DMS153 (cell line): Measurements from ENCODE around the gene MACROD2.
"Not testable (repeated sequence)": the region's sequence is repeated elsewhere in the genome, so short reads cannot be mapped to it uniquely, and the experiment has no call there.

Source experiments
- DNase-seq: peaks from one replicate; lab custom pipeline; 2025; lab: John Stamatoyannopoulos, UW

Gene MACROD2

DNA sequence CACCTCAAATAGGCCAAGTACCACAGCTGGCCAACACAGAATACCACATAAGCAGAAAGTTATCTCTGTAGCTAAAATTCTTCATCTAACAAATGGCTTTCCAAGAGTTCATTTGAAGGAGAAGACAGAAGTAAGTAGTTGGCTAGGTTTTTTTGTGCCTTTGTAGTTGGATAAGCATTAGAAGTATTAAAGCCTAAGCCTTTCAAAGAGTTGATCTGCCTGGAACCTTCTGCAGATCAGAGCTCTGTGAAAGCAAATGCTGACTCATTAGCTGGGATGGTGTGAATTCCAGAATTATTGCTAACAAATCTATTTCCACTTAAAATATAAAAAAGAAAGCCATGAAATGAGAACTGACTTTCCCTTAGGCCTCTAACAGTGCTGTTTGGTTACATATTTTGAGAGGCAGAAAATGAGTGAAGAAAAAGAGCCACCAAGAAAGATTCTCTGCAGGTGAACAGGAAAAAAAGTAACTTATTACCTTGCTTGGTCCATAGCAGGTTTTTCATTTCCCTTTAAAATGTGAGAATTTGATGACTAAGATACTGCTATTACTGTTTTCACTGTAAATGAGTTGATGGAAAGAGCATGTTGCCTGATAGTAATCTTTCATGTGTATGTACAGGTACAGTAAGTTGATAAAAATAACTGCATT, 1105.3 kb downstream of the MACROD2 start:
- no peak for DNase-seq

DNA sequence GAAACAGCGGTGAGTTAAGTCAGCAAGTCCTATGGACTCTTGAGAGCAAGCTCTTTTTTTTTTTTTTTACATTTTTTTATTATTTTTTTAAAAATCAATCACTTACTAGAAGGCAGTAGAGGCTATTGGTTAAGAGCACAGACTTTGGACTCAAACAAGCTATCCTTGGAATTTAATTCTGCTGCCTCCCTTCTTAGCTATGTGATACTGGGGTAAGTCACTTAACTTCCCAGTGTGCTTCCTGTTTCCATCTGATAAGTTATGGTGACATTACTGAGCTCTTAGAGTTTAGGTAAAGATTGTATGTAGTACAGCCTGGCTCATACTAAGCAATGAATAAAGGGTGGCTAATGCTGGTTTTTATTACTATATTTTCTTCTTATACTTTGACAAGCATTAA, 1112.6 kb downstream of the MACROD2 start:
- DNase-seq: no peak

DNA sequence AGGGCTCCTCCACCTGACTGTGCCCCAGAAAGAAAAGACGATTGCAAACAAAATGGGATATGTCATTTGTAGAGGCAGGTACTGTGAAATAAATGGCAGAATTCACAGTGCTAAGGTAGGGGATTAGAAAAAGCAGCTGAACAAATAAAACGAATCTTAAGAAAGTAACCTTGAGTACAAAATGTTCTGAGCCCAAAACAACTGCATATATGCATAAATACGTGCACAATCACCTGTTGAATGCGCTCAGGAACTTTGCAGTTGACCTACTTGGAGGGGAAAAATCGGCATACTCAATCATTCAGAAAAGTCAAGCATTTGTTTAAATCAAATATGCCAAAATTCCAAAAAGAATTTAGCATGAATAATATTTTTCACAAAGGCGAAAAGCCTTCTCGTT, 1114.2 kb downstream of the MACROD2 start:
- no peak for DNase-seq

DNA sequence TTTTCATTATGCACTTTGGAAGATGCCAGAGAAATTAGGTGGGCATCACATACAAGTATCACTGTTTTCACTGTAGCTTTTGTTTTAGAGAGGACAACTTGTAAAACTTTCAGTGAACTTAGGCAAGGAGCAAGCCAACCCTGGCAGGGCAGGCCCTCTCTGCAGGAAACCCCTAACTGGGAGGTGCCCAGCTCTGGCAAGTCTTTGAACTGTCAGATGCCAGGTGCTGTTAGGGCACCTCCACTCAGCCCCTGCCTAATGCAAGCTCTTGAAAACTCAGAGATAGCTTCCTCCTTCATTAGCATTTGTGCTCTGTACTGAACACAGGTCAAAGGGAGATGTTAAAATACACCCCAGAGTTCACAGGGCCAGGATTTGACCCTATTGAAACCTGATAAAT, 1116.3 kb downstream of the MACROD2 start:
- DNase-seq: peak; percentile 17

DNA sequence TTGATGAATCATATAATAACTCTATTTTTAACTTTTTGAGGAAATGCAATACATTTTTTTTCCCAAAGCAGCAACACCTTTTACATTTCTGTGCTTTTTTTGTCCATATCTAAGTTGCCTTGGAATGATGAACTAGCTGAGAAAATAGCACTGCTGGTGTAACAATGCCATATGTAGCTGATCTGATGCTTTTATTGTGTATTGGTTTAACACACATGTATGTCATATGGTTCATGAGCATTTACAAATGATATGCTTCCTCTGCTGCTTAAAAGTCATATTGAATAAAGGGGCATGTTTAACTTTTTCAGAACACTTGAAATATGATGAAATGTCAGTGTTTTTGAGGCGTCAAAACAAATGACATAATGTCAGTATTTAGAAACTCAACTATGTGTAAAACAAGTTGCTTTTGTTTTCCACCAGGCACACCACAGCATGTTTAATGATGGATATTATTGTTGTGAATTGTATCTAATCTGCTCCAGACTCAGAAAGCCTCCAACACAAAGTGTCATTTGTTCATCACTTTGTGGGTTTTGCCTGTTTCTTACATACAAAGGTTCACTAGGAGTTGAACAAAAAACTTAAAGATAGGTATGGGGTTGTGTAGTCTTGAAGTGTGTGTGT, 1117.9 kb downstream of the MACROD2 start:
- no peak for DNase-seq

DNA sequence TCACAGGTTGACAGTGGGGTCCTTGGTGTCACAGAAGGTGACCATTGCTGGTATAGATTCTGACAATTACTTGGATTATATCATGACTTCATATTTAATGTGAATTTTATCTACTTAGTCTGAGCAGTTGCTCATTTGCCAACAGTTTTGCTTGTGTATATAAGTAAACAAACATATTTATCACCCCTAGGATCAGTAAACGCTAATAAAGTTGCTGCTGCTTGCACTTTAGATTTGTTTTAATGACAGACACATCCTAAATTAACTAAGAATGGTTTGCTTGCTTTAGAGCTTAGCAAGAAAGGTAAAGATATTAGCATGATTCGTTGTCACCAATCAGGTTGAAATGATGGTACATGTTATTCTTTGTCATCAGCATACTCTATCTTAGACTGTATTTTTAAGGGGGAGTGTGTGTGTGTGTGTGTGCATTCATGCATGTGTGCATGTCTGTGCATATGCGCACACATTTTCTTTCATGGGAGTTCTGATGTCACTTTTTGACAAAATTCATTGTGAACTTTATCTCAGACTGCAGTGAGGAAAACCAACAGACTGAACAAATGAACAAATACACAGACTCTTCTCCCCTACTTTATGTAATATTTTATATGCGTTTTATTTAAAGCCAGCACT, 1124.7 kb downstream of the MACROD2 start:
- no peak for DNase-seq

DNA sequence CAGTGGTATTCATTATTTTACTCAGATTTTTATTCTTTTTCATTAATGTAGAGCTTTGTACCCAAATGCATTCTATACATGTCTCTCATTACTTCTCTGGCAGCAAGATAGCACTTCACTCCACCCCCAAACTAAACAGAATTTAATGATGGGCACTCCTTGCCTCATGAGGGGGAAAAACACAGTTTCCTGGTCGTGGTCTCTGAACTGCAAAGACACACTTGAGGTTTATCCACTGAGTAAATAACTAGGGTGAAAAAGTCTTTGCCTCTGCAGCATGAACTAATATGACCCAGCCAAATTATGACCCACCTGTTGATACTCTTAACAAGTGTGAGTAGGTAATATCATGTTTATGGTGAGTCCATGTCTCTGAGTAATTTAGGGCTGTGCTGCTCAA, 1127.3 kb downstream of the MACROD2 start:
- DNase-seq: peak; percentile 27

DNA sequence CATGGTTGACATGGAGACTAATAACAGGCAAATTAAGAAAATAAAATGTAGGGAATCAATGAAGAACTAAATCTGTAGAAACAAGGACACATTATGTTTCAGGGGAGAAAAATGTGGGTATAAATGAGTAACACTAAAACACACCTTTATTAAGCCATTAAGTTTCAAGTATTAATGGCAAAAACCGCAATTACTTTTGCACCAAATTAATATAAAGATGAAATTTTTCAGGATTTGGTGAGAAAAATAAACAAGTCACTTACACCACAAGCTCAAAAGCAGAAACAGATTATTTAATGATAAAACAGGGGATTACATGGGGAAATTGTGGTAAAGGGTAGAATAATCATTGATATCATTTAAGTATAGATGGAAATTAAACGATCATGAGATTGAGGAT, 1135.9 kb downstream of the MACROD2 start:
- DNase-seq: no peak

DNA sequence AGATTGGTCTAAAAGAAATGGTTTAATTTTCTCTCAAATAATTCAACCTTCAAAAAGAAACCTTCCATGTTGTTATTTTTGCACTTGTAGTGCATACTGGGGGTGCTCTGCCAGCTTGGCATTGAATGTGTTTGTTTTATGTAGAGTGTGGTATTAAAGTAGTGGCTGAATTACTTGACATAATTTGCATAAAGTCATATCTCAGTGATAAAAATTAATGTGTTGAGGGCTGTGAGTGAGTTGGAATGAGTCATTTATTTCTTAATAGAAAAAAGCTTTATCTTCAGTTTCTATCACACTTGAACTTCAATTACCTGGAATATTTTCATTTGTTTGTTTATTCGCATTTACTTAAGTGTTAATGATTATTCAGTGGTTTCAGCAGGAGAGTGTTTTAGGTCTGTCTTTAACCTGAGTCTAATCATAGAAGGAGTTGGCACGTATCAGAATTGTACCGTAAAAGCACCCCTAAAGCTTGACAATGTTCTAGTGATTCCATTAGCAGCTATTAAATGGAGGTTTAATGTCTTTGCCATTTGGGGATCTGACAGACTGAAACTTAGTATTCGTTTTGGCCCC, 1143.3 kb downstream of the MACROD2 start:
- no peak for DNase-seq

DNA sequence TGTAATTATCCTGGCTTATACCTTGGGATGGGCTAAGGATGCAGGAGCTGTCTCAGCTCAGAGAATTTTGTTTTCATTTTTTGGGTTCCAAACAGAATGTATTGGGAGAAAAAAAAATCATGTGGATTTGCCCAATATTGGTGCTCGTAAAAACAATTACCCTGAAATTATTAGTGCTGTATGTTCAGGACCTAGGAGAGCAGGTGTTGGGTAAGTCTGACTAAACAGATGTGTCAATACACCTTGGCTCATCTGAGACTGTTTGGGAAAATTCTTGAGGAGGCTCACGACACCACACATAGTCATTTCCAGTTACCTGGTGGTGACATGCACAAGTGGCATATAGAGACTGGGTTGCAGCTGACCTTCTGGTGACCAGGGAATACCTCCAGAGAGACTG, 1144.2 kb downstream of the MACROD2 start:
- DNase-seq: no peak

DNA sequence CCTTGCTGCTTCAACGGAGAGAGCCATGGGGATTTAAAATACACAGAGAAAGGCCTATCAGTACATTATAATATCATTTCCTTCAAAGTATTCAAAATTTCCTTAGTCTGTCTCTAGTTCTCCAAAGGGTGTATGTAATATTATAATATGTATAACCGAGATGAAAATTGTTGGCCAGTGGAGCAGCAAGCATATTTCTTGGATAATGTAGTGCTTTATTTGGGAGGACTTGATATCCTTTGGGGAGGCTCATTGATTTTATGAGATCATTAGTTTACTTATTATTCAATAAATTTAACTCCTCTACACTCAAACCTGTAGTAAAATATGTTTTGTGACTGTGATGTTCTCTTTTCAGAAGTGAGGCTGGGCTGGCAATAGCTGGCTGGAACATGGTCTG, 1145.0 kb downstream of the MACROD2 start:
- no peak for DNase-seq

DNA sequence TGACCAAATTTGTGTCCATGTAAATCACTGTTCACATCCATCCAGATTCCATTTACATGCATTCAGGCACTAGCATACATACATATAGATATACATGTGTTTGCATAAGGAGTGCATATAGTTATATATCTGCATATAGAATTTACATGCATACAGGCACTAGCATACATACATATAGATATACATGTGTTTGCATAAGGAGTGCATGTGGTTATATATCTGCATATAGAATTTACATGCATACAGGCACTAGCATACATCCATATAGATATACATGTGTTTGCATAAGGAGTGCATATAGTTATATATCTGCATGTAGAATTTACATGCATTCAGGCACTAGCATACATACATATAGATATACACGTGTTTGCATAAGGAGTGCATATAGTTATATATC, 1145.6 kb downstream of the MACROD2 start:
- not testable (repeated sequence) for DNase-seq

DNA sequence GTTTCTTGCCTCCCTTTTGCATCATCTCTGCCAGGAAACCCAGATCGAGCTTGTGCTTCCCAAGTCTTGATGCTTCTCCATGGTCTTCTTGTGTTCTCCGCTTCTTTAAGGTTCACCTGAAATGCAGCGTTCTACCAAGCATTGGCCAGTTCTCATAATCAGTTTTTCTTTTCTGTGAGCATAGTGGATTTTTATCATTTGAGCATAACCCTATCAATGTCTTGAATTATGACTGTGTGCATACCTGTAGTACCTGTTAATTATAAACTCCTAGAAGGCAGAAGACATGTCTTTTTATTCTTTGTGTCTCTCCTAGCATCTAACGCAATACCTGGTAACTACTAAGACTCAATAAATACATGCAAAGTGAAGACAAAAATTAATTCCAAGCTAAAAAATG, 1146.5 kb downstream of the MACROD2 start:
- DNase-seq: no peak

DNA sequence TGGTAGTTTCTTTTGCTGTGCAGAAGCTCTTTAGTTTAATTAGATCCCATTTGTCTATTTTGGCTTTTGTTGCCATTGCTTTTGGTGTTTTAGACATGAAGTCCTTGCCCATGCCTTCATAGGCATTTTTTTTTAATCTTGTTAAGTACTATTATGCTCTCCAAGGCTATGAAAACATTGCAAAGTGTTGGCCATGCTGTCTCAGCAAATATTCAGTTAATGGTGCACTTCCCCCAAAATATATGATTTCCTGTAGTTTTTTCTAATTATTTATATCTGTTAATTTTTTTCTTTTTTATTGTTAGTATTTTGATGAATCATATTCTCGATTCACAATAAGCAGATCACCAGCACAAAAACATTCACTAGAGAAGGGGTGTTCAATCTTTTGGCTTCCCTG, 1148.2 kb downstream of the MACROD2 start:
- no peak for DNase-seq

DNA sequence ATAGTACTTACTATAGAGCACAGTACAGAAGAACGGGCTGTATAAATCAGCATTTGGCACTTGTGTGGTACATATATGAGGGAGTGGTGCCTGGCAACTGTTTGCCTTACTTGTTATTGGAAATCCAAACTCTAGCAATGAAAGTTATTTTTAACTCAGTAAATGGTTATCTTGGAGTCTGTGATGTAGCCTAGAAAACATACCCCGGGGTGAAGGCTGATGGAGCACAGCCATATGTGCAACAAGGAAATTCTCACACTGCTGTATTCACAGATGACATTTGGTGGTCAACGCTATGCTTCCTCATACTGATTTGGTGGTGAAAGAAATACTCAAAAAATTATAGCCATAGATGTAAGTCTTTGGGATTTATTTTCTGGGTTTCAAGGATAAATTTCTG, 1149.6 kb downstream of the MACROD2 start:
- no peak for DNase-seq

DNA sequence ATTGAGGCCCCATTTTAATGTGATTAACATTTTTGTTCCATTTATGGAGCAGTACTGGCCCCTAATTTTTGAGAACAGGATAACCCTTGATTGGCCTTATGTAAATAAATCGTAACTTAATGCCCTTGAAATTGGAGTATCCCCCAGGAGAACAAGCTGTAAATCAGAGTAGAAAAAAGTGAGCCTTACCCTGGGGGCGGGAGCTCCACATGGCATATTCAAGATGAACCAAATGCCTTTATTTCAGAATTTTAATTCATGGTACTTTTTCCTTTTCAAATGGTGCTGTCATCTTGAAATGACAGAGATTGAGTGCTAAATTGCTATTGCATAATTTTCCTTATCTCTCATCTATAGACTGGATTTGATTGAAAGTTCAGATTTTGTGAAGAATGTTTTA, 1151.6 kb downstream of the MACROD2 start:
- no peak for DNase-seq

DNA sequence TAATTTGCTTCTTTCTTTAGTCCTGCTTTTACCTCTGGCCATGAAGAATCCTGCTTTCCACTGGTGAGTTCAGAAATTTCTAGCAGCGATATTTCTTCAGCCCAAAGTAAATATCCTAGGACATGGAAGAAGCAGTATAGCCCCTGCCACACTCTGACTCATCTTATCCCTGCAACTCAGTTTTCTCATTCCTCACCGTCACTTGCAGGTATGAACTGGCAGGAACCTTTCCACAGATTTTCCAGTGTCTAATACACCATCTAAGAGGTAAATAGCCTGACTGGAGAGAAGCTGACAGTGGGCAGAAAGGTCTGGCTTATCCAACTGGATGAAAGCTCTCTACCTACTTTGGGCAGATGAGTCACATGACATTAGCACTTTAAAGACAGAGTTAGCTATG, 1158.8 kb downstream of the MACROD2 start:
- no peak for DNase-seq

DNA sequence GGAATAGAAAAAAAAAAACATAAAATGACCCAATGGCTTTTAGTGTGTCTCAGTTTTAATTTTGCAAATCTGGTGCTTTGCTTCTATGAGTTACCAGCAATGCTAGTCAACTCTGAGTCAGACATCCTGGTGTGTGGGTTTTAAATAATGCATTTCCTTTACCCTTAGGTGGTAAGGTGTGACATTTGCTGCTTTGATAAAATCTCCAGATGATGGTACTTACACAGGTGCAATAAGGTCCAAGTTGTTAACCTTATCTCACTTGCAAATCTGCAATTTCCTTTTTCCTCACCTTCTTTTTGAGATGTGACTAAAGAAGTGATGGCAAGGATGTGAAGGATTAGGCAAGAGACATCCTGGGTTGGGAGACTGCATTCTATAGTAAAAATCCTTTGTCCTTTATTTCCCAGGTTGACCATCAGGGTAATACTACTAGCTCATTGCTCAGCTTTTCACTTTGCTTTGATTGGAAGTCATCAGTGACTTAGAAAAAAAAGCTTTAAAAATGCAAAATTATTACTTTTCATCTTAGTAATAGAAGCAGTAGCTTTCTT, 1160.6 kb downstream of the MACROD2 start:
- no peak for DNase-seq

DNA sequence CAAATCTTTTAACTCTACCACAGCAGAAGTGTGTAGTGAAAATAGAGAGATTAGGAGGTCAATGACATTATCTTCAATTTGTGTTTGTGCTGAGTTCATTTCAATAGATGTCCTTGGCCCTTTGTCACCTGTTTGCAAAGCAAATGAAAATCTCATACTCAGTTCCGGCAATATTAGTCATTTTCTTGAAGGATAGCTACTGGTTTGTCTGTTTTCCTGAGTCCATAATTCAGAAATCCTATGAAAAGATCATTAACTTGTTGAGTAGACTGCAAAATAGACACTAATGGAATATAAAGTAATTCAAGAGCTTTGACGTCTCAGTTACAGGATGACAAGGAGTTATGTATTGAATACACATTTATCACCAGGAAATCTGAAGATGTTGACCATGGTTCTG, 1163.2 kb downstream of the MACROD2 start:
- DNase-seq: no peak

DNA sequence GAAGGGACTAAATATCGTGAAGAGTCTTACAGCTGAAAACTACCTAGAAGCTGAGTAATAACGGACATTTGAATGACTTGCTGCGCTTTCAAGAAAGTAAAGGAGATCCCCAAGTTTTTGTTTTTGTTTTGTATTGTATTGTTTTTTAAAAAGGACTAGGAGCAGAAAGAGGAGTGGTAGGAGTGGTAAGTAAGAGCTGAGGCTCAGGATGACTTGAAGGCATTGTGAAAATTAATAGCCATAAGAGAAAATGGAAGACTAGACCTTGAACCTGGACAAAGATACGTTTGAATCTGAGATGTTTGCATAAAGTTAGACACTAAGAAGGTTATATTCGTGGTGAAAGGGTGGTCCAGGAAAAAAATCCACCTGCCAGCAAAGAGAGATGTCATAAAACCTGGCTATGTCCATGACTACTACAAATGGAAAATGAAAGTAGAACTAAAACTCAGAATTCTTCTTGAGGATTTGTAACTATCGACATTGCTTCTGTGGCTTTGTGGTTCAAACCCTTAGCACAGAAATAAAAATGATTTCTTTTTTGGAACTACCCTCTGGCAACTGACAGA, 1166.8 kb downstream of the MACROD2 start:
- DNase-seq: no peak

DNA sequence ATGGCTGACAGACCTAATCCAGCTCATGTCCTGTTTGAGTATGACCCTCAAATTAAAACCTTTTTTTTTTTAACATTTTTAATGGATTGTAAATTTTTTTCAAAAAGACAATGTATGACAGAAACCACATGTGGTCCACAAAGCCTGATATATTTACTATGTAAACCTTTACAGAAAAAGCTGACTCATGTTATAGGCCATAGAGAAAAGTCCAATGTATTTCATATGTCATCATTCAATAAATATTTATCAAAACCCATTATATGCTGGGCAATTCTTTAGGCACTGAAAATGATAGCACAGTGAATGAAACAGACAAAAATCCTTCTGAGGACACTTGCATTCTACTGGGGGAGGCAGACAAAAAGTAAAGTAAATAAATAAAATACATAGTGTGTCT, 1168.3 kb downstream of the MACROD2 start:
- DNase-seq: no peak

DNA sequence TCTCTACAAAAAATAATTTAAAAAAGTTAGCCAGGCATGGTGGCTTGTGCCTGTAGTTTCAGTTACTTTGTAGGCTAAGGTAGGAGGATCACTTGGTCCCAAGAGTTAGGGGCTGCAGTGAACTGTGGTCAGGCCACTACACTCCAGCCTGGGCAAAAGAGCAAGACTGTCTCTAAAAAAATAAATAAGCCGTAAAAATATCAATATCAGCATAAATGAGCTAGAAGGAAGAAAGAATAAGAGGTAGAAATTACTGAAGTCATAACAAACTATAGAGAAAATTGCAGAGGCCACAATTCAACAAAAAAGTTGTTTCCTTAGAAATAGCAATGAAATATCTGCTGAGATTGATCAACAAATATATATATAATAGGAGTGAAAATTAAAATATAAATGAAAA, 1169.4 kb downstream of the MACROD2 start:
- DNase-seq: no peak

DNA sequence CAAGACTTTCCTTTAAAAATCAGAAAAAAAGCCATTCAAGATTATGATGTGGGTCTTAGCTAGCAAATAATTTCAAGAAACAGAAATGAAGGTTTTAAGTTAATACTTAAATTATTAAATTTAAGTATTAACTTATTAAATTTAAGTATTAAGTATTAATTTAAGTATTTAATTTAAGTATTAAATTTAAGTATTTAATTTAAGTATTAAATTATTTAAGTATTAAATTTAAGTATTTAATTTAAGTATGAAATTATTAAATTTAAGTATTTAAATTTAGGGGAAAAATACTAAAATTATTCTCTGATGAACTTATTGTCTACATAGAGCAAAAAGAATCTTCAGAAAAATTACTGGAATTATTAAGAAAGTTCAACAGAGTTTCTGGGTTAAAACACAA, 1171.4 kb downstream of the MACROD2 start:
- no peak for DNase-seq
